OCI-LY3 (cell line): ENCODE results near the gene STIM1.

Experiments used
- H2AFZ ChIP-seq: fragments of 200-600, 300-600 bp; shearing (Covaris generic); 2 replicates; pipeline ENCODE4 v1.6.0; 2014; ENCODE audit warnings: antibody characterized with exemption, low read depth, low read length
- H3K27ac ChIP-seq: fragments of 200-600, 300-600 bp; sonication (generic); 2 replicates; pipeline ENCODE4 v1.5.1; 2014; ENCODE audit warnings: mild to moderate bottlenecking, low read length, moderate library complexity, mixed read lengths
- H3K27me3 ChIP-seq: fragments of 200-600, 300-600 bp; sonication (generic); 2 replicates; pipeline ENCODE4 v1.6.1; 2014; ENCODE audit warnings: low read depth, low read length, mixed read lengths
- H3K36me3 ChIP-seq: fragments of 200-600, 300-600 bp; sonication (generic); replicated peaks from 2 replicates; pipeline ENCODE3; 2014; ENCODE audit warnings: low read depth, low read length, mixed read lengths
- H3K4me1 ChIP-seq: fragments of 300-600, 200-600 bp; sonication (generic); 2 replicates; pipeline ENCODE4 v1.6.1; 2014; ENCODE audit warnings: low read length, mixed read lengths
- H3K4me2 ChIP-seq: fragments of 200-600, 300-600 bp; sonication (generic); 2 replicates; pipeline ENCODE4 v1.6.1; 2014; ENCODE audit warnings: low read length, mixed read lengths
- H3K4me3 ChIP-seq: fragments of 300-600, 200-600 bp; sonication (generic); 2 replicates; pipeline ENCODE4 v1.5.1; 2014; ENCODE audit warnings: antibody characterized with exemption, mild to moderate bottlenecking, low read length, moderate library complexity
- H3K79me2 ChIP-seq: fragments of 300-600, 200-600 bp; shearing (Covaris generic); 2 replicates; pipeline ENCODE4 v1.6.1; 2014; ENCODE audit warnings: mild to moderate bottlenecking, low read length, mixed read lengths
- H3K9ac ChIP-seq: fragments of 300-600, 200-600 bp; shearing (Covaris generic); 2 replicates; pipeline ENCODE4 v1.6.0; 2014; ENCODE audit warnings: mild to moderate bottlenecking, low read length, moderate library complexity
- H3K9me3 ChIP-seq: fragments of 200-600, 300-600 bp; shearing (Covaris generic); 2 replicates; pipeline ENCODE4 v1.6.1; 2014; ENCODE audit warnings: low read length, mixed read lengths; ENCODE audit not compliant: insufficient read depth
- H4K20me1 ChIP-seq: fragments of 200-600, 300-600 bp; sonication (generic); 2 replicates; pipeline ENCODE4 v1.6.1; 2016; ENCODE audit warnings: low read length, mixed read lengths; ENCODE audit not compliant: insufficient read depth
- CTCF ChIP-seq: fragments of 200-600, 300-600 bp; sonication (generic); IDR thresholded peaks from 2 replicates; pipeline ENCODE4 v1.5.1; 2014; ENCODE audit warnings: antibody characterized with exemption, low read length, low read depth
- EZH2phosphoT487 ChIP-seq: fragments of 200-600 bp; shearing (Covaris generic); IDR thresholded peaks from 2 replicates; pipeline ENCODE4 v1.6.1; 2018; ENCODE audit warnings: antibody characterized with exemption, mixed run types, low read depth

Gene STIM1

GRCh38 chr11:3949125-3949524, 93.7 kb downstream of the STIM1 start:
- no peaks in the 10 kb centered on the region for H3K27me3 ChIP-seq
- peaks cover 10% of the 10 kb centered on the region for H3K4me1 ChIP-seq
- no peak overlapping the region for H2AFZ ChIP-seq
- H3K4me3 ChIP-seq, result no peak overlapping the region
- H3K79me2 ChIP-seq, result no peaks in the 10 kb centered on the region
- H3K9me3 ChIP-seq, result no peaks in the 10 kb centered on the region
- H3K36me3 ChIP-seq, result no peaks in the 10 kb centered on the region
- H4K20me1 ChIP-seq, result peaks cover 6% of the 10 kb centered on the region; the same call in 1 of the 2 replicates
- H3K4me2 ChIP-seq, result peak overlapping the region; percentile 4; the same call in 1 of the 2 replicates
- TF ChIP-seq CTCF (no peak), EZH2phosphoT487 (no peak)
- H3K9ac ChIP-seq, result no peak overlapping the region
- H3K27ac ChIP-seq, result no peak overlapping the region

- Histone ChIP-seq H3K4me1 (peaks cover 10% of the 10 kb centered on the region), H3K4me3 (no peak overlapping the region), H4K20me1 (peaks cover 6% of the 10 kb centered on the region; the same call in 1 of the 2 replicates), H3K27ac (no peak overlapping the region), H3K79me2 (no peaks in the 10 kb centered on the region), H3K27me3 (no peaks in the 10 kb centered on the region), H3K4me2 (no peak overlapping the region), H2AFZ (no peak overlapping the region), H3K9me3 (no peaks in the 10 kb centered on the region), H3K9ac (no peak overlapping the region), H3K36me3 (no peaks in the 10 kb centered on the region)
- TF ChIP-seq CTCF, result no peak
- no peak for TF ChIP-seq EZH2phosphoT487
These were observed 95.7 kb downstream of the STIM1 start for GRCh38 chr11:3950996-3951660.

- TF ChIP-seq EZH2phosphoT487, result no peak
- TF ChIP-seq CTCF, result no peak
- Histone ChIP-seq H3K9me3 (no peaks in the 10 kb centered on the region), H3K79me2 (no peaks in the 10 kb centered on the region), H3K9ac (no peak overlapping the region), H3K4me2 (no peak overlapping the region), H3K4me1 (peaks cover 10% of the 10 kb centered on the region), H3K36me3 (no peaks in the 10 kb centered on the region), H3K27ac (no peak overlapping the region), H2AFZ (no peak overlapping the region), H3K27me3 (no peaks in the 10 kb centered on the region), H4K20me1 (peaks cover 6% of the 10 kb centered on the region; the same call in 1 of the 2 replicates), H3K4me3 (no peak overlapping the region)
These were observed 97.3 kb downstream of the STIM1 start for GRCh38 chr11:3952715-3953114.

DNA sequence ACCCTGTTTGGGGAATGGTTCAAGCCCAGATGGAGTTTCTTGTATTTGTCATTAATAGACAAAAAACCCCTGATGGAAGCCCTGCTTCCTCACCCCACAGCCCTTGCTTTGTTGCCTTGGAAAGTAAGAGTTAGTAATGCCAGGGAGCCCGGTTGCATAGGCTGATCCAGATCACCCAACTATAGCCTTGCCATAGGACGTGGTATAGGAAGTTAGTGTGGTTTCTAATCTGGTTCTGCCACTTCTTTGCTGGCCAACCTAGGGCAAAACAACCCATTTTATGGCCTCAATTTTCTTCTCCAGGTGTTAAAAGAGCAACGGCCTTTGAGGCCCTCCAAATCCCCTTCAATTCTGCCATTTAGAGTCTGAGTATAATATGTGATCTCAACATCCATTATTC, 97.9 kb downstream of the STIM1 start:
- TF ChIP-seq CTCF (no peak), EZH2phosphoT487 (no peak)
- no peaks in the 10 kb centered on the region for H3K36me3 ChIP-seq
- peaks cover 10% of the 10 kb centered on the region for H3K4me1 ChIP-seq
- no peak overlapping the region for H3K4me2 ChIP-seq
- no peak overlapping the region for H2AFZ ChIP-seq
- no peak overlapping the region for H3K27ac ChIP-seq
- no peaks in the 10 kb centered on the region for H3K27me3 ChIP-seq
- H3K9ac ChIP-seq, result no peak overlapping the region
- no peaks in the 10 kb centered on the region for H3K79me2 ChIP-seq
- peaks cover 6% of the 10 kb centered on the region; the same call in 1 of the 2 replicates for H4K20me1 ChIP-seq
- no peak overlapping the region for H3K4me3 ChIP-seq
- no peaks in the 10 kb centered on the region for H3K9me3 ChIP-seq
